AG09309 (cell line): ENCODE data around the gene ZEB2.
A peak's percentile ranks its signal among the peaks of the same experiment; 100 is the strongest.

Experiments
- DNase-seq: peaks from one replicate; pipeline ENCODE4 v3.0.0-alpha.2; 2010; ENCODE audit warnings: low read depth
- H3K4me3 ChIP-seq: 2 replicates; pipeline ENCODE4 v1.5.1; 2011; ENCODE audit warnings: mild to moderate bottlenecking, low read depth, low read length, moderate library complexity; ENCODE audit not compliant: control insufficient read depth
- TF ChIP-seq, protein P1 (sequence below): IDR thresholded peaks from 2 replicates; pipeline ENCODE4 v1.5.1; 2011; ENCODE audit warnings: mild to moderate bottlenecking, low read depth, low read length, inconsistent platforms; ENCODE audit not compliant: insufficient read depth, control insufficient read depth; ENCODE audit errors: missing control alignments

Gene ZEB2

DNA sequence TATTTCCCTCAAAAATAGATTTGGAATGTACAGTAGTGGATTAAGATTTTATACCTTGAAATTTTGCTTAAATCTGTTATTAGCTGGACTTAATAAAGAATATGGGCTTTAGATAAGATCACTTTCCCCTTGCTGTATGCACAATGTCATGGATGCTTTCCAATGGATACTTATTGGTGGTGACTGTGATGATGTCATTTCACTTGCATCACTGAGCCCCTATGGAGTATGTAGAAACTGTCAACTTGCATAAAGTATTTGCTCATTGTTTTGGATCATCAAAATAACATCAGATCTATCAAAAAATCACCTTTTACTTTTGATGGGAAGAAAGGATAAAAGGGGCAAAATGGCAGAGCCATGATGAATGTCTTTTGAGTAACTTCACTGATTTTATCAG, 112.7 kb downstream of the ZEB2 start:
- TF ChIP-seq, protein P1, sequence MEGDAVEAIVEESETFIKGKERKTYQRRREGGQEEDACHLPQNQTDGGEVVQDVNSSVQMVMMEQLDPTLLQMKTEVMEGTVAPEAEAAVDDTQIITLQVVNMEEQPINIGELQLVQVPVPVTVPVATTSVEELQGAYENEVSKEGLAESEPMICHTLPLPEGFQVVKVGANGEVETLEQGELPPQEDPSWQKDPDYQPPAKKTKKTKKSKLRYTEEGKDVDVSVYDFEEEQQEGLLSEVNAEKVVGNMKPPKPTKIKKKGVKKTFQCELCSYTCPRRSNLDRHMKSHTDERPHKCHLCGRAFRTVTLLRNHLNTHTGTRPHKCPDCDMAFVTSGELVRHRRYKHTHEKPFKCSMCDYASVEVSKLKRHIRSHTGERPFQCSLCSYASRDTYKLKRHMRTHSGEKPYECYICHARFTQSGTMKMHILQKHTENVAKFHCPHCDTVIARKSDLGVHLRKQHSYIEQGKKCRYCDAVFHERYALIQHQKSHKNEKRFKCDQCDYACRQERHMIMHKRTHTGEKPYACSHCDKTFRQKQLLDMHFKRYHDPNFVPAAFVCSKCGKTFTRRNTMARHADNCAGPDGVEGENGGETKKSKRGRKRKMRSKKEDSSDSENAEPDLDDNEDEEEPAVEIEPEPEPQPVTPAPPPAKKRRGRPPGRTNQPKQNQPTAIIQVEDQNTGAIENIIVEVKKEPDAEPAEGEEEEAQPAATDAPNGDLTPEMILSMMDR: no peak
- H3K4me3 ChIP-seq: no peak overlapping the region
- DNase-seq: no peak

DNA sequence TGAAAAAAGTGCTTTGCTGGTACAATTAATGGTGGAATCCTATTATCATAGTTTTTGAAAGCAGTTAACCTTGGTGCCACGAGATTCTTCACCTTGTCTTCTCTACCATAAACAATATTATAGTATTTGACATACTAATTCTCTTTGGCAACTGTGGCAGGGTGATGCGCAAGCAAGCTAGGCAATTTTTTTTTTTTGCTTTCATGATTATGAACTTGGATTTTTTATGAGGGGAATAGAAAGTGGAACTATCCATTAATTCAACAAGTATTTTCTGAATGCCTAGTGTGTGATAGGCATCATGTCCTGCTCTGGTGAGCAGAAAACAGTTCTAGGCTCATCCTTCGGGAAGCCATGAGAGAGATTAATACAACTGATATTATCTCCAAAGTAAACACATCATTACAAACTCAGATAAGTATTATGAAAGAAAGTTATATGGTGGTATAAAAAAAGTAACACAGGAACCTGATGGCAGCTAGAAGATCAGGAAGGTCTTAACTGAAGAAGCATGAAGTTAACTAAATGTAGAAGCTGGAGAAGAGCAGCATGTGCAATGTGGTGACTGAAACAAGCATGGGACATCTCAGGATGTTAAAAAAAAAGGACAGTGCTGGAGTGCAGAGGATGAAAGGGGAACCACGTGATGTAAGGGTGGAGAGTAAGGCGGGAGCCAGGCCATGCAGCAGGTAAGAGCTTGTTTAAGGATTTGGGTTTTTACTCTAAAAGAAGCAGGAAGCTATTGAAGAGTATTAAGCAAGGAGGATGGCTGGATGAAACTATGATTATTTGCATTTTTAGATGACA, 113.7 kb downstream of the ZEB2 start:
- peak; percentile 11 for DNase-seq
- no peak overlapping the region for H3K4me3 ChIP-seq
- TF ChIP-seq, protein P1: no peak

DNA sequence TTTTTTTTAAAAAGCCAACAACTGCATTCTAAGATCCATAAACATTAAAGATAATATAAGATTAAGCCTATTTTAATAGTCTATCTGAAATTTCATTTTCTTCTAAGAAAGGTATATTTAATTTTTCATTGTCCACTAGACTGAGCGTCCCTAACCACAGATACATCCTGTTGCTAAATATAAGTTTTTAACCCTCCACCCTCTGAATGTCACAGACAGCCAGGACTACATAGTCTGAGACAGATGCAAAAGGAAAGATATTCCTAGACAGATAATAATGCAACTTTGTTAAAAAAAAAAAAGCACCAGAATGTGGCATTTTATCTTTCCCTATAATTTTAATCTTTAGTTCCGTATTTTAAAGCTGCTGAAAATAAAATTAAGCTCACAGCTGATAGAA, 114.6 kb downstream of the ZEB2 start:
- TF ChIP-seq, protein P1: no peak
- no peak overlapping the region for H3K4me3 ChIP-seq
- DNase-seq: no peak

DNA sequence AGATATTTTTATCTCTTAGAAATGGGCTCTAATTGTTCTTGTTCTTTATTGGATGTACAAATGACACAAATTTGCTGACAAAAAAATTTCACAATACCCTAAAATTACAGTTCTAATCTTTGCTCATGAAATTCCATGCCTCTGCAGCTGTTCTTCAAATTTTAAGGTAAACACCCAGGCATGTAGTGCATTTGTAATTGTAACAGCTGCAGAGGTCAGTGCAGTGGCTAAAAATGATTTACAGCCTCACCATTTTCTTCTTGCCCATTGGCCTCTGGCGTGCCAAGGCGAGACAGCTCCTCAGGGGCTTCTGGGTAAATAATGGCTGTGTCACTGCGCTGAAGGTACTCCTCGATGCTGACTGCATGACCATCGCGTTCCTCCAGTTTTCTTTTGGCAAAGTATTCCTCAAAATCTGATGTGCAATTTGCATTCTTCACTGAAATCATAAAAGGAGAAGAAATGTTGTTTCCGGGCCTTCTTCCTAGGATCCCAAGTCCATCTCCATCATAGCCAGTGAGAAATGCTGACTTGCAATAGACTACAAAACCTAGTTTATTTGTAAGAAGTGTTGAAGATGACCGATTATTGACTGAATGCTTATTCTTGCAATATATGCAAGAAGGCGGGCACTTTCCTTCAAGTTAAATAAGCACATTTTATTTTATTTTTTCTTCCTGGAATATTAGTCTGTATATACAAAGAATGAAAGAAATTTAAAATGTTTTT, 115.2 kb downstream of the ZEB2 start:
- no peak for DNase-seq
- no peak overlapping the region for H3K4me3 ChIP-seq
- TF ChIP-seq, protein P1: no peak

DNA sequence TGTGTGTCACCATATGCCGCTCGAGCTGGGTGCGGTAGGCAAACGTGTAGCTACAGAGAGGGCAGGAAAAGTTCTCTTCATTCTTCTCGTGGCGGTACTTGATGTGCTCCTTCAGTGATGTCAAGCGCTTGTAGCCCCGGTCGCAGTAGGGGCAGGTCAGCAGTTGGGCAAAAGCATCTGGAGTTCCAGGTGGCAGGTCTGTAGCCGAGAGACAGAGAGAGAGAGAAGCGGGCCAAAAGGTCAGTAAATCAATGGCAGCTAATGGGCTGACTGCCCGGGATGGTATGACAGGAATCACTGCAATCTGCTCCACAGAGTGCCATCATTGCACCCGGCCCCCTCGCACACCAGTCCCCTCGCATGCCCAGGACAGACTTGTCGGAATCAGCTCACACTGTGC, 116.0 kb downstream of the ZEB2 start:
- DNase-seq: no peak
- TF ChIP-seq, protein P1: no peak
- H3K4me3 ChIP-seq: no peak overlapping the region

DNA sequence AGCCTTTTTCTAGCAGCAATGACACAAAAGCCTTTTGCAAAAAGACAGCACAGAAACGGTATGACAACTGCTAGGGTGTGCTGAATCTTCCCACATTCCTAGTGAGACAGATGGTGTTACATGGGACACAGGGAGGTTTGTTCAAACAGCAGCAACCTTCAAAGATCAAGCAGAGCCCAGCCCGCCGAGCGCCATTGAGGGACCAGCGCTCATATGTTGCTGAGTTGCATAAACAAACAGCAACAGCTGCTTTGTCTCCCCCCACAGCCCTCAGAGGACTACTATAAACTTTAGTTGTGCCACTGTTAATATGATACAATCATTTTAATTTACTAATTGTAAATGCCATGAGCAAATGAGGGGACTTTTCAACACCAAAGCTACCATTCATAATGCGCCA, 117.7 kb downstream of the ZEB2 start:
- DNase-seq: no peak
- TF ChIP-seq, protein P1: no peak
- H3K4me3 ChIP-seq: no peak overlapping the region
